NCI-H2227 treated with DMSO at 0.1 percent for 48 hours (cell line): ENCODE data around the gene CARF.
"Not testable (repeated sequence)": the region's sequence is repeated elsewhere in the genome, so short reads cannot be mapped to it uniquely, and the experiment has no call there.

Experiments used
- DNase-seq: peaks from one replicate; lab custom pipeline; 2025; lab: John Stamatoyannopoulos, UW

Gene CARF

GRCh38 chr2:202911512-202912341 lies at the start of gene CARF, which contains the start of gene WDR12:
Gene CARF, plus strand, starts transcription at chr2:202912275. Its CDS starts 29,628 bp downstream, at chr2:202941903.
Gene WDR12, minus strand, starts transcription at chr2:202911673. Its CDS starts 197 bp downstream, at chr2:202911476.
- peak; percentile 100 for DNase-seq

DNA sequence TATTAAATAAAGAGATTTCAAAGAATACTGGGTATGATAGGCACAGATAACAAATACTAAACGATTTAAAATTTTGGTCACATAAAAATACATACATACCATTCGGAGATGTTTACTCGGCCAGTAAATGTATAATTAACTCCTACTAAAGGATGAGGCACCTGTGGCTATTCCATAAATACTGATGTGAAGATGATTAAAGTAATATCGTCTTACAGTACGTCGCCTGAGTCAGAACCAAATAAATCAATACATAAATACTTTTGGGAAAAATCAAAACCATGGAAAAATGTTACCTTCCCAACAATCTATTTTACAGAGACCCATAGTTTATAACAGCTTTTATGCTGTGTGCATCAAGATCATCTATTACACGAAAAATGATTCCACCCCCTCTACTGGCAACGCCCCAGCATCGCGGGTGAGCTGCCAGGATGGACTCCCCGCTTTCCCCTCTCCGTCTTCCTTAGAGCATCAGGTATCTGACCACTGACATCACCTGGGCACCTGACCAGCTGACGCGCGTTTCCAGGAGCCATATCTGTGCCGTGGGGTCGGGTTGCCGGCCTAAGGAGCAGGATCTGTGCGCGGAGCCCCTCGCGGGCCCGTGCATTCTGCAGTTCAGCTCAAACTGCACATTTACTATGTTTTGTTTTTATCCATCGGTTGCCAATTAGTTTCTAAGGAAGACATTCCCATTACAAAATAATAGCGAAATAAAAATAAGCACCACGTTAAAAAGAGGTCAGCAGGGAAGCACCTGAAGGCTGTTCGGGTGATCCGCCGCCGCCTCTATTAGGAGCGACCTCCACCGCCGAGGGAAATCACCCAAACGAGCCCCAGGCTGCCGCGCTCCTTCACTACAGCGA lies 41.4 kb upstream of the CARF start:
- DNase-seq, result peak; percentile 91

DNA sequence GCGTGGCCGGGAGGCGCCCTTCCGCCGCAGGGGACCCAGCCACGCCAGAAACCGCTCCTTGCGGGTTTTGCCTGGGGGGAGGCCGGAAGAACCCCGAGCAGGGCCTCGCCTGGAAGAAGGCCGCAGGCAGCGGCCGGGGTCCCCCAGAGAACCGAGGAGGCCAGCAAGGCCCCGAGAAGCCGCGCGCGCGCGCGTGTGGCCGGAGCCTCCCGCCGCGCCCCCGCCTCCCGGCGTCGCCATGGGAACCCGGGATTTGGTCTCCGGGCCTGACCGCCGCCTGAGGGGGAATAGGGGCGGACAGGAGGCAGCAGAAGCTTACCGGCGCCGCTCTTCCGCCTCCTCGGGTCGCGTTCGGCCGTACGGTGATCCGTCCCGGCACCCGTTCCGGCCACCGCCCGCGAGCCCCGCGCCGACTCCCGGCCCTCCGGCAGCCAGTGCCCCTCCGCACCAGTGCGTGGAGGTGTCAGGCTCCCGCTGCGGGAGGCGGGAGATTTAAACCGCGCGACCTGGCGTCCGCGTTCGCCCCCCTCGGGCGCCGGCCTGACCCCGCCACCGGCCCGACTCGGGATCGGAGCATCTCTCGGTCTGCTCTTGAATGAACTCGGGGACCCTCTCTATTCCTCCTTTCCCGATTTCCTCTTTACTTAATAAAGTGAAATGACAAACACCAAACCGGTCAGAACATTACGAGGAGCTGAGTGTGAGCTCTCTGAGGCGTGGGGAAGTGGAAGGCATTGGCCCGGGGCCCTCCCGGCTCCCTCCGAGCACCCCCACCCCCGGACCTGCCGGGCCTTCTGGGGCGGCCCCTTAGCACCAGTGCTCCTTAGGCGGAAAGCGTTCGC lies 40.6 kb upstream of the CARF start, which contains the start of gene ICA1L:
Gene ICA1L (minus strand): TSS at position 467 of the 842 bp plus-strand sequence. CDS start 42,757 bp downstream, outside the sequence.
- peak; percentile 90 for DNase-seq

GRCh38 chr2:202877699-202878098 lies 34.4 kb upstream of the CARF start:
- no peak for DNase-seq

GRCh38 chr2:202881570-202881969 lies 30.5 kb upstream of the CARF start:
- DNase-seq, result no peak

GRCh38 chr2:202883987-202884675 lies 27.9 kb upstream of the CARF start:
- no peak for DNase-seq

DNA sequence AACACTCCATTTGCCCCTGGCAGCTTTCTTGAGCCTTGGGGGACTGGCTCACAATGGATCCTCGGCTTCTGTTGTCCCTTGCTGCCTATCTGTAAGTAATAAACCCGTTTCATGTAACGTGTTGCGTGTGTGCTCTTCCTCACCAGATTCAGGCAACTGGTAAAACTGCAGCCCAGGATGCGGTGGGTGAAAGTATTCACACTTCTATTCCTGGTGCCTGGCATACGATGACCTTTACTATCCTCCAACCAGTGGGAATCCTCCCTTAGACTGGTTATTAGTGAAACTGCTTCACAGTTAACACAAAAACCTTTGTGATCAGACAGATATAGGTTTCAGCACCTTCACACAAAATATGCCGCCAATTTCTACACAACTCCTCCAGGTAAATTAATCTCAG lies 26.9 kb upstream of the CARF start:
- no peak for DNase-seq

GRCh38 chr2:202905507-202905906 lies 6.6 kb upstream of the CARF start:
- not testable (repeated sequence) for DNase-seq

GRCh38 chr2:202908186-202908585 lies 3.9 kb upstream of the CARF start:
- no peak for DNase-seq

- no peak for DNase-seq
Observed at GRCh38 chr2:202909394-202910192, 2.5 kb upstream of the CARF start.

GRCh38 chr2:202910250-202910649 lies 1.8 kb upstream of the CARF start:
- DNase-seq, result not testable (repeated sequence)

DNA sequence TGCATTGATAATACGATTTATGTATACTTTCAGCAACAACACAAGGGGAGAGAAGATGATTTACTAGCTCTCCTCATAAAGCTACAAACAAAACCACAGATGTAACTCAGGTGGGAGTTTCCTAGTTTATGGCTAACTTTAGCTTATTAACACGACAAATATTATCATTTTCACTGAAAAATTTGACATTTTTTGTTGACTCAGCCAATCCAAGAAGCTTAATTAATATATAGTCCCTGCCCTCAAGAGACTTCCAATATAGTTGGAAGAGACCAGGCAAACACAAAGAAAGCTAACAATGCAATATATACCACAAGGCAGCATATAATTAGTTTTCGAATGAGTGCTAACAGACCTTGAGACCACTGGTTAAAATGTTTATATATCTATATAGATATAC lies 1.4 kb upstream of the CARF start:
- no peak for DNase-seq

DNA sequence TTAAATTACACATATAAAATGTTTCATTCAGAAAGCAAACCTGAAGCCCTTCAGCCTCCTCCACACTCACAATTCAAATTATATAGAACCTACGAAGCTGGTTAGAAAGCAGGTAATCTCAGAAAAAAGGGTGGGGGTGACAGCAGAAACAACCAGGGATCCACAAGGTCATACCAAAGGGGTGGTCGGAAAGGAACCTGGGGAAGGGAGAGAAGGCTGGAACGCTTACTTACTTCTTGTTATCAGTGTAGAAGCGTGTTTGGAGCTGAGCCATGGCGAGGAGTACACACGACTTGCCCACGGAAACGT lies 918 bp upstream of the CARF start:
- no peak for DNase-seq

- DNase-seq, result not testable (repeated sequence)
Observed at GRCh38 chr2:202912342-202913201, 497 bp downstream of the CARF start.

DNA sequence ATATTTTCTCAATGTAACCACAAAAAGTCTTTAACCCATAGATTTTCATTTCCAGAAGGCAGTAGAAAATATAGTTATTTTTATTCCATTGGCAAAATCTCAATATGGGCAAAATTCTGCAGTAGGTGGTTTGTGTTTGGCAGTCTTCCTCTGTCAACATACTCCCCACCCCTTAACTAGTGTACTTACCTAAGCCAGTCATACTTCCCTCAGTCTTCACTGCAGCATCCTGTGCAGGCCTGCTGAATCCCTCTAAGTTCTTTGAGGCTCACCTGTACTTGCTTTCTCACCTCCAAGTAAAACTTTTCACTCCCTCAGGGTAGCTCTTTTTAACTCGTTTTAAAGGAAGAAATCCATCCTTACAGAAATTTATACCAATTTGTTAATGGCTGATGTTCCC lies 6.8 kb downstream of the CARF start:
- no peak for DNase-seq

DNA sequence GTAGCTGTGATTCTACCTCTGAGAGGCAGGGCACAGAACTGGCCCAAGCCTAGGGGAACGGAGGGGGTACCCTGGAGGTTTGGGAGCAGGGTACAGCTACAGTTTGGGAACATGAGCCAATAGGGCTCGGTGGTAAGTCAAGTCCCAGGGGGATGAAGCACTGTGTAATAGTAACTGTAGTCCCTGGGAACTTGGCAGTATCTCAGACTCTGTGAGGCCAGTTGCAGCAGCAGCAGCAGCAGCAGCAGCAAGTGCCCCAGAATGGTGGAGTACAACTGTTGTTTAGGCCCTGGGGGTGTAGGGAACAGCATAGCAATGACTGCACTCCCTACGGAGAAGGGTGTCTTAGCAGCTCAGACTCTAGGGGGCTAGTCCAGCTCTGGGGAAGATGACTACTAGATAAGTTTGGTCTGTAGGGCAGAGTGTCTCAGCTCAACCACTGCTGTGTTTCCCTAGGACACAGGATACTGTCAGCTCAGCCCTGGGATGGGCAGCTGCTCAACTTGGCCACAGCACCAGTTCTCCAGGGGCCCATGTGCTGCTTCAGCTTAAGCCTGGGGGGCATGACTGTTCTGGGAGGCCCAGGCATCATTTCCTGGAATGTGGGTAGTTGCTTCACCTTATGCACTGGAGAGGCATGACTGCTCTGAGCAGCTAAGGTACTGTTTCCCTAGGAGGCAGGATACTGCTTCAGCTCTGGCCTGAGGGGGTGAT lies 20.5 kb downstream of the CARF start:
- no peak for DNase-seq

DNA sequence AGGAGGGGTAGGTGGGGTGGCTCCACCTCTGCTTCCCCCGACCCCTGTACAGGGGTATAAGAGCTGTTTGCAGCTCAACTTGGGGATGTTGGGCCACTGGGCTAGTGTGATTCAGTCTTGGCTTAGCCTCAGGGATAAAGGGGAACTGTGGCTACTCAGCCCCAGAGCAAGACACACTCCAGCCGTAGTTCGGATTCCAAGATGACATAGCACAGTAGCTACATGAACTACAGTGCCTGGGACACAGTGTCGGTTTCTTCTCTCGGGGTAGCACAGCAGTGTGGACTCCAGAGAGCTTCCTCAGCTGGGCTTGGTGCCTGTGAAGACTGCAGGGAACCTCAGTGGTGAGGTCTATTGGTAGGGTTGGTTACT lies 21.1 kb downstream of the CARF start:
- DNase-seq, result no peak

GRCh38 chr2:202933958-202934357 lies 21.9 kb downstream of the CARF start:
- DNase-seq, result no peak

- DNase-seq, result no peak
Observed at GRCh38 chr2:202934456-202934855, 22.4 kb downstream of the CARF start.
